ENCODE data around the gene ZNF304. TPM values are rescaled to one million over a fixed set of nuclear protein-coding genes. Genes with fewer than 3 reads are reported as not detected.
A peak's percentile ranks its signal among the peaks of the same experiment; 100 is the strongest.

ZNF304 gene
- total and polyA plus RNA-seq, 2 of the 13 experiments (the other 11 are each of a cell fraction or from before 2014, with no cell fraction given), result 3.4 to 8.0 TPM

GRCh38 chr19:57334191-57334590, 16.9 kb upstream of the ZNF304 start:
- ATAC-seq (no peak; the same call in 2 of the 3 replicates), DNase-seq (ENCODE audit: low spot score) (peak; percentile 29), FAIRE-seq (no peak)
- Histone ChIP-seq H3K27me3 (ENCODE audit: control insufficient read depth in 1 of 2, insufficient read depth in 2 of 2, low read length in 2 of 2) (no peaks in the 10 kb centered on the region; a peak in 1 of 5 replicates), H2AFZ (ENCODE audit: low read length) (no peak overlapping the region), H3K27ac (ENCODE audit: extremely low read length, insufficient read depth, low read length) (no peak overlapping the region), H3K4me1 (ENCODE audit: insufficient read depth, low read length) (peaks cover 6% of the 10 kb centered on the region; the same call in 1 of the 2 replicates), H3K4me3 (replicated peaks in 1 of 3; ENCODE audit: insufficient read depth in 1 of 3, low read depth in 2 of 3, low read length in 3 of 3) (no peak overlapping the region), H3K79me2 (ENCODE audit: insufficient read depth, low read length) (no peaks in the 10 kb centered on the region), H3K9me3 (ENCODE audit: low read length) (no peaks in the 10 kb centered on the region), H3K36me3 (replicated peaks in 1 of 2; ENCODE audit: control insufficient read depth in 1 of 2, insufficient read depth in 2 of 2, low read length in 2 of 2) (peaks cover under 1 to 1% of the 10 kb centered on the region in 2 experiments; a peak in 1 of 5 replicates), H3K4me2 (ENCODE audit: low read depth, low read length) (no peak overlapping the region), H3K9ac (ENCODE audit: insufficient read depth, low read depth, low read length) (no peak overlapping the region), H4K20me1 (ENCODE audit: insufficient read depth, low read length) (no peaks in the 10 kb centered on the region)
- intact Hi-C loops (cut with micrococcal nuclease; ENCODE audit: unreplicated experiment), result no loop called here
- no TSS peak for BruUV-seq (replicated peaks)
- TF ChIP-seq CHCHD3 (CRISPR knock-in tag; IDR thresholded peaks at IDR 0.05) (no peak), PHF21A (CRISPR knock-in tag; IDR thresholded peaks at IDR 0.05) (no peak), ZNF547 (CRISPR knock-in tag; IDR thresholded peaks at IDR 0.05) (no peak), ZNF674 (CRISPR knock-in tag; IDR thresholded peaks at IDR 0.05; ENCODE audit: low read depth) (no peak), TAF1 (CRISPR knock-in tag; IDR thresholded peaks at IDR 0.05) (no peak), HES4 (CRISPR knock-in tag; IDR thresholded peaks at IDR 0.05; ENCODE audit: borderline replicate concordance) (no peak), CBFB (CRISPR knock-in tag; IDR thresholded peaks at IDR 0.05) (no peak), ZNF781 (CRISPR knock-in tag; IDR thresholded peaks at IDR 0.05; ENCODE audit: borderline replicate concordance, not compliant biosample characterization) (no peak), ZNF501 (CRISPR knock-in tag; IDR thresholded peaks at IDR 0.05) (no peak), CCDC6 (CRISPR knock-in tag; IDR thresholded peaks at IDR 0.05) (no peak), JUND (CRISPR knock-in tag; IDR thresholded peaks at IDR 0.05) (no peak), ZNF180 (CRISPR knock-in tag; IDR thresholded peaks at IDR 0.05; ENCODE audit: borderline replicate concordance, low read depth) (no peak), KAT2B (IDR thresholded peaks at IDR 0.05; ENCODE audit: borderline replicate concordance, low read depth, low read length) (no peak), ZFYVE20 (CRISPR knock-in tag; IDR thresholded peaks at IDR 0.05; ENCODE audit: borderline replicate concordance, low read depth) (no peak), PHF5A (CRISPR knock-in tag; IDR thresholded peaks at IDR 0.05; ENCODE audit: low read depth, unreplicated experiment) (no peak), SALL1 (CRISPR knock-in tag; IDR thresholded peaks at IDR 0.05) (no peak)
- TF ChIP-seq, protein P1, sequence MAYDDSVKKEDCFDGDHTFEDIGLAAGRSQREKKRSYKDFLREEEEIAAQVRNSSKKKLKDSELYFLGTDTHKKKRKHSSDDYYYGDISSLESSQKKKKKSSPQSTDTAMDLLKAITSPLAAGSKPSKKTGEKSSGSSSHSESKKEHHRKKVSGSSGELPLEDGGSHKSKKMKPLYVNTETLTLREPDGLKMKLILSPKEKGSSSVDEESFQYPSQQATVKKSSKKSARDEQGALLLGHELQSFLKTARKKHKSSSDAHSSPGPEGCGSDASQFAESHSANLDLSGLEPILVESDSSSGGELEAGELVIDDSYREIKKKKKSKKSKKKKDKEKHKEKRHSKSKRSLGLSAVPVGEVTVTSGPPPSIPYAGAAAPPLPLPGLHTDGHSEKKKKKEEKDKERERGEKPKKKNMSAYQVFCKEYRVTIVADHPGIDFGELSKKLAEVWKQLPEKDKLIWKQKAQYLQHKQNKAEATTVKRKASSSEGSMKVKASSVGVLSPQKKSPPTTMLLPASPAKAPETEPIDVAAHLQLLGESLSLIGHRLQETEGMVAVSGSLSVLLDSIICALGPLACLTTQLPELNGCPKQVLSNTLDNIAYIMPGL (CRISPR knock-in tag; IDR thresholded peaks at IDR 0.05; ENCODE audit: borderline replicate concordance in 1 of 2, low read depth in 1 of 2), result no peak
- TF ChIP-seq, protein P2, sequence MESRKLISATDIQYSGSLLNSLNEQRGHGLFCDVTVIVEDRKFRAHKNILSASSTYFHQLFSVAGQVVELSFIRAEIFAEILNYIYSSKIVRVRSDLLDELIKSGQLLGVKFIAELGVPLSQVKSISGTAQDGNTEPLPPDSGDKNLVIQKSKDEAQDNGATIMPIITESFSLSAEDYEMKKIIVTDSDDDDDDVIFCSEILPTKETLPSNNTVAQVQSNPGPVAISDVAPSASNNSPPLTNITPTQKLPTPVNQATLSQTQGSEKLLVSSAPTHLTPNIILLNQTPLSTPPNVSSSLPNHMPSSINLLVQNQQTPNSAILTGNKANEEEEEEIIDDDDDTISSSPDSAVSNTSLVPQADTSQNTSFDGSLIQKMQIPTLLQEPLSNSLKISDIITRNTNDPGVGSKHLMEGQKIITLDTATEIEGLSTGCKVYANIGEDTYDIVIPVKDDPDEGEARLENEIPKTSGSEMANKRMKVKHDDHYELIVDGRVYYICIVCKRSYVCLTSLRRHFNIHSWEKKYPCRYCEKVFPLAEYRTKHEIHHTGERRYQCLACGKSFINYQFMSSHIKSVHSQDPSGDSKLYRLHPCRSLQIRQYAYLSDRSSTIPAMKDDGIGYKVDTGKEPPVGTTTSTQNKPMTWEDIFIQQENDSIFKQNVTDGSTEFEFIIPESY (CRISPR knock-in tag; IDR thresholded peaks at IDR 0.05), result no peak
- in situ Hi-C loops (cut with HindIII; ENCODE audit: extremely low pct_ligation_motif_present, low pct_unique_long_range_greater_than_20kb), result no loop called here
- ChIA-PET POLR2A (interaction anchor here (0.7 kb wide), 1 partner anchor 494 kb away, joined by 4 read pairs; the partner anchor contains the start of genes PEG3 and ZIM2), CTCF (ENCODE audit: low intra/inter-chr PET ratio, low total read pairs) (no interaction called here)
- WGBS (ENCODE audit: low lambda C conversion rate), result 70% methylated on average over 4 of the region's 4 CpGs

All from HepG2 (cell line).